HEK293 (cell line): ENCODE data around the gene ARNT2.

ENCODE experiments used
- CTCF ChIA-PET: fragments of 350-600 bp; formaldehyde crosslinking; extraction: SDS; loops from one replicate; lab custom pipeline; 2021; ENCODE audit warnings: antibody characterized with exemption; lab: Yijun Ruan, JAX
- POLR2A ChIA-PET: fragments of 300-600 bp; formaldehyde crosslinking; extraction: SDS; loops from one replicate; lab custom pipeline; 2020; ENCODE audit warnings: antibody characterized with exemption, inconsistent platforms; lab: Yijun Ruan, JAX
- H3K27ac ChIP-seq: fragments of 200-500 bp; sonication (Bioruptor generic); 2 replicates; pipeline ENCODE4 v1.5.1; 2014; ENCODE audit warnings: low read depth, low read length, control low read depth, inconsistent platforms; ENCODE audit errors: extremely low read depth
- H3K36me3 ChIP-seq, 2 experiments: fragments of 200-500 bp in 1 of 2; sonication (Bioruptor generic) in 1 of 2; 1 replicate in 1 of 2; 2 replicates in 1 of 2; pipeline ENCODE4 v1.5.1; 2014 to 2017; ENCODE audit warnings: inconsistent platforms in 2 of 2, low read length in 2 of 2; ENCODE audit not compliant: control insufficient read depth in 2 of 2, insufficient read depth in 1 of 2
- H3K4me1 ChIP-seq: fragments of 200-500 bp; sonication (Bioruptor generic); 2 replicates; pipeline ENCODE4 v1.5.1; 2014; ENCODE audit warnings: mild to moderate bottlenecking, low read length, inconsistent platforms; ENCODE audit not compliant: control insufficient read depth, insufficient read depth
- H3K4me3 ChIP-seq: 2 replicates; pipeline ENCODE4 v1.5.1; 2011; ENCODE audit warnings: low read depth, mild to moderate bottlenecking, control low read depth, low read length, moderate library complexity
- H3K9me3 ChIP-seq: fragments of 200-500 bp; sonication (Bioruptor generic); 2 replicates; pipeline ENCODE4 v1.5.1; 2014; ENCODE audit warnings: low read depth, low read length, inconsistent platforms; ENCODE audit not compliant: control insufficient read depth, insufficient read depth
- FEZF1 ChIP-seq: fragments of 450-650 bp; formaldehyde crosslinking; IDR thresholded peaks from 2 replicates; pipeline ENCODE4 v1.5.1; 2016; ENCODE audit warnings: missing biosample characterization, missing genetic modification characterization
- ZBTB1 ChIP-seq: fragments of 450-650 bp; formaldehyde crosslinking; IDR thresholded peaks from 2 replicates; pipeline ENCODE4 v1.5.1; 2016; ENCODE audit warnings: missing biosample characterization, missing genetic modification characterization
- ZBTB48 ChIP-seq: fragments of 450-650 bp; formaldehyde crosslinking; IDR thresholded peaks from 2 replicates; pipeline ENCODE4 v1.5.1; 2016; ENCODE audit warnings: missing biosample characterization, missing genetic modification characterization
- ZIC2 ChIP-seq: fragments of 450-650 bp; formaldehyde crosslinking; IDR thresholded peaks from 2 replicates; pipeline ENCODE4 v1.5.1; 2016; ENCODE audit warnings: missing biosample characterization, missing genetic modification characterization
- ZNF138 ChIP-seq: fragments of 450-650 bp; formaldehyde crosslinking; IDR thresholded peaks from 2 replicates; pipeline ENCODE4 v1.5.1; 2016; ENCODE audit warnings: missing biosample characterization, missing genetic modification characterization, borderline replicate concordance
- ZNF184 ChIP-seq: fragments of 450-650 bp; IDR thresholded peaks from 2 replicates; pipeline ENCODE4 v1.5.1; 2018; ENCODE audit warnings: missing biosample characterization, mild to moderate bottlenecking, missing genetic modification characterization
- ZNF292 ChIP-seq: fragments of 450-650 bp; formaldehyde crosslinking; IDR thresholded peaks from 2 replicates; pipeline ENCODE4 v1.5.1; 2016; ENCODE audit warnings: low read depth, missing biosample characterization, missing genetic modification characterization, borderline replicate concordance
- ZNF324 ChIP-seq: fragments of 450-650 bp; formaldehyde crosslinking; IDR thresholded peaks from 2 replicates; pipeline ENCODE4 v1.5.1; 2016; ENCODE audit warnings: missing biosample characterization, missing genetic modification characterization
- ZNF514 ChIP-seq: fragments of 450-650 bp; formaldehyde crosslinking; IDR thresholded peaks from 2 replicates; pipeline ENCODE4 v1.5.1; 2016; ENCODE audit warnings: missing biosample characterization, missing genetic modification characterization
- ZNF560 ChIP-seq: fragments of 450-650 bp; formaldehyde crosslinking; IDR thresholded peaks from 2 replicates; pipeline ENCODE4 v1.5.1; 2017; ENCODE audit warnings: missing biosample characterization, missing genetic modification characterization, borderline replicate concordance
- ZNF571 ChIP-seq: fragments of 450-650 bp; formaldehyde crosslinking; IDR thresholded peaks from 2 replicates; pipeline ENCODE4 v1.5.0; 2017; ENCODE audit warnings: missing biosample characterization, missing genetic modification characterization
- ZNF621 ChIP-seq: fragments of 450-650 bp; formaldehyde crosslinking; IDR thresholded peaks from 2 replicates; pipeline ENCODE4 v1.5.1; 2017; ENCODE audit warnings: missing biosample characterization, missing genetic modification characterization
- ZNF658 ChIP-seq: fragments of 450-650 bp; formaldehyde crosslinking; IDR thresholded peaks from 2 replicates; pipeline ENCODE4; 2016; ENCODE audit warnings: missing biosample characterization, missing genetic modification characterization
- ZSCAN16 ChIP-seq: fragments of 450-650 bp; formaldehyde crosslinking; IDR thresholded peaks from 2 replicates; pipeline ENCODE4 v1.5.1; 2016; ENCODE audit warnings: missing biosample characterization, missing genetic modification characterization
- TF ChIP-seq, protein P1 (sequence below): fragments of 450-650 bp; formaldehyde crosslinking; IDR thresholded peaks from 2 replicates; pipeline ENCODE4 v1.5.1; 2017; ENCODE audit warnings: missing biosample characterization, missing genetic modification characterization
- TF ChIP-seq, protein P2 (sequence below): fragments of 450-650 bp; formaldehyde crosslinking; IDR thresholded peaks from 2 replicates; pipeline ENCODE4 v1.5.1; 2016; ENCODE audit warnings: missing biosample characterization, missing genetic modification characterization
- TF ChIP-seq, protein P3 (sequence below): fragments of 450-650 bp; formaldehyde crosslinking; IDR thresholded peaks from 2 replicates; pipeline ENCODE4 v1.5.1; 2017; ENCODE audit warnings: missing biosample characterization, missing genetic modification characterization
- TF ChIP-seq, protein P4 (sequence below): fragments of 450-650 bp; formaldehyde crosslinking; conservative IDR thresholded peaks from 2 replicates; pipeline ENCODE4 v1.5.1; 2016; ENCODE audit warnings: low read depth, missing biosample characterization, missing genetic modification characterization

The ARNT2 gene

DNA sequence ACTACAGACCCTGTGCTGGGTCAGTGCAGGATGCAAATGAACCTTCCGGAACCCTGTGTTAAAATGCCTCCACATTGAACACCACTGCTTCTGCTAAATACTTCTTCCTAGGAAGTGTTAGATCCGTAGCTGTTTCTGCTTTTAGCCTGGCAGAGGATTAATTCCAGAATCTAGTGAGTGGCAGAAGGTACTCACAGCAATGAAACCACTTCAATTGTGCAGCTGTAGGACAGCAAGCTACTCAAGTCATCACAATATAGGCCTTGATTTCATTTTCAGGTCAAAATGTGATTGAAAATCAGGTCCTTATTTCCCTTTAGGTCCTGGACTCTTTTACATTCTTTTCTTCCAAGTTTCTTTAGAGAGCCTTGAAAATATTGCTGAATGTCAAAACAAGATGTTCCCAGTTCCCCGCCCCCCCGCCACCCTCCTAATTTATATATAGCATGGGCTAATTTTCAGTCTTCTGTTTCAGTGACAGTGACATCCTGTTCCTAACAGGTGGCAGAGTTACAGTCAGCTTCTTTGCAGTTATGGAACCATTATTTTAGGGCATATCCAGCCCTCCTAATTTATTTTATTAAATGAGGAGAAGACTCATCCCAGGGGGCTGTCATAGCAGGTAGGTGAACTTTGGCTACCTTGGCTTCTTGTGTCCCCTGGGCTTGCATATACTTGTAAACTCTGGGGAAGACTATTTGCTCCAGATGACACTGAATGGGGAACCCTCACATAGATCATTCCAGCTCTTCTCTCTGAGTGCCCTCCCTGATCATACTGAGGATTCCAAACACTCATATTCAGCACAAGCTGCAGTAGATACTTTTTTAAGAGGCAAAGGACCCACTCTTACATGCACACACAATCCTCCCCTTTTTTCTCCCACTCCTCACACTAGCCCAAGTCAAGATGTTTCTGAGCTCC is 28.0 kb upstream of the ARNT2 start (continued):
- TF ChIP-seq ZNF184 (tag by site-specific recombination) (no peak), ZNF292 (tag by site-specific recombination) (no peak), ZNF621 (tag by site-specific recombination) (no peak), ZNF514 (tag by site-specific recombination) (no peak)

DNA sequence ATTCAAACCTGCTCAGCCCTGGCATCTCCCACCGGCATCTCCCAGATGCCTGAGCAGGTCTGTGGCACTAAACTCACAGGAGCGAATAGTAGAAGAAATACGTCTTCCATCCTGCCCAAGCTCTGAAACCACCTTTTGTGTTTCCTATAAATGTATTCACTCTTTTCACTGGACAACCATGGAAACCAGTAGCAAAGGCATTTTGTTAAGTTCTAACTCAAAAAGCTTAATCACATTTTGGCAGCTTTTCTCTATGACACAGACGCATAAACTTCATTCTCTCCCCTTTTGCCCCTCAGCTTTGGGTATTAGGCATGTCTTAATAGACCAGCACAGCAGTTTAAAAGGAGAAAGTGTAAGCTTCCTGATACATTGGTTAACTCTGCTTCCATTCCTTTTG is 24.5 kb upstream of the ARNT2 start:
- ChIA-PET CTCF (interaction anchor here (0.6 to 2.4 kb wide), 3 partner anchors 12 to 777 kb away, joined by 3 to 11 read pairs (median 3); no protein-coding TSS in a partner anchor), POLR2A (interaction anchor here (0.6 kb wide), 1 partner anchor 1002 kb away, joined by 7 read pairs; no protein-coding TSS in a partner anchor)
- Histone ChIP-seq H3K9me3 (no peaks in the 10 kb centered on the region), H3K27ac (no peak overlapping the region), H3K4me3 (no peak overlapping the region), H3K4me1 (no peaks in the 10 kb centered on the region), H3K36me3 (no peaks in the 10 kb centered on the region)
- no peak for TF ChIP-seq ZNF138
- TF ChIP-seq, protein P1, sequence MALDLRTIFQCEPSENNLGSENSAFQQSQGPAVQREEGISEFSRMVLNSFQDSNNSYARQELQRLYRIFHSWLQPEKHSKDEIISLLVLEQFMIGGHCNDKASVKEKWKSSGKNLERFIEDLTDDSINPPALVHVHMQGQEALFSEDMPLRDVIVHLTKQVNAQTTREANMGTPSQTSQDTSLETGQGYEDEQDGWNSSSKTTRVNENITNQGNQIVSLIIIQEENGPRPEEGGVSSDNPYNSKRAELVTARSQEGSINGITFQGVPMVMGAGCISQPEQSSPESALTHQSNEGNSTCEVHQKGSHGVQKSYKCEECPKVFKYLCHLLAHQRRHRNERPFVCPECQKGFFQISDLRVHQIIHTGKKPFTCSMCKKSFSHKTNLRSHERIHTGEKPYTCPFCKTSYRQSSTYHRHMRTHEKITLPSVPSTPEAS (tag by site-specific recombination) = no peak

DNA sequence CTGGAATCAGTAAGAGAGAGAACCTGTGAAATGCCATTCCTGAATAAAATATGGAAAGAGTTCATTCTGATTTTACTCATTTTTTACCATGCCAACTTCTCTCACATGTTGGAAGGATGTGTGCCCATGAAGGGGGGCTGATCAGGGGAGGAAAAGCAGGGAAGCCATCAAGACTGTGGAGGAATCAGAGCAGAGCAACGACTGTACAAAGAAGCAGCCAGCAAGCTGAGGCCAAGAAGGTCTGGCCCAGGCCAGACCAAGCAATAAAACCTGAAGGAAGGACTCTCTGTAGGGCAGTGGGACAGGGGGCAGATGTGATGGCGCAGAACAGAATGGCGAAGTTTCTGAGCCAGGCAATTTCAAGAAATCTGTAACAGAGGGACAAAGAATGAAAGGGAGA is 24.0 kb upstream of the ARNT2 start:
- H3K4me3 ChIP-seq = no peak overlapping the region
- TF ChIP-seq, protein P2, sequence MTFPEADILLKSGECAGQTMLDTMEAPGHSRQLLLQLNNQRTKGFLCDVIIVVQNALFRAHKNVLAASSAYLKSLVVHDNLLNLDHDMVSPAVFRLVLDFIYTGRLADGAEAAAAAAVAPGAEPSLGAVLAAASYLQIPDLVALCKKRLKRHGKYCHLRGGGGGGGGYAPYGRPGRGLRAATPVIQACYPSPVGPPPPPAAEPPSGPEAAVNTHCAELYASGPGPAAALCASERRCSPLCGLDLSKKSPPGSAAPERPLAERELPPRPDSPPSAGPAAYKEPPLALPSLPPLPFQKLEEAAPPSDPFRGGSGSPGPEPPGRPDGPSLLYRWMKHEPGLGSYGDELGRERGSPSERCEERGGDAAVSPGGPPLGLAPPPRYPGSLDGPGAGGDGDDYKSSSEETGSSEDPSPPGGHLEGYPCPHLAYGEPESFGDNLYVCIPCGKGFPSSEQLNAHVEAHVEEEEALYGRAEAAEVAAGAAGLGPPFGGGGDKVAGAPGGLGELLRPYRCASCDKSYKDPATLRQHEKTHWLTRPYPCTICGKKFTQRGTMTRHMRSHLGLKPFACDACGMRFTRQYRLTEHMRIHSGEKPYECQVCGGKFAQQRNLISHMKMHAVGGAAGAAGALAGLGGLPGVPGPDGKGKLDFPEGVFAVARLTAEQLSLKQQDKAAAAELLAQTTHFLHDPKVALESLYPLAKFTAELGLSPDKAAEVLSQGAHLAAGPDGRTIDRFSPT (tag by site-specific recombination) = no peak
- no peak for TF ChIP-seq ZBTB1 (tag by site-specific recombination)
- no peak for TF ChIP-seq FEZF1 (tag by site-specific recombination)
- TF ChIP-seq, protein P3, sequence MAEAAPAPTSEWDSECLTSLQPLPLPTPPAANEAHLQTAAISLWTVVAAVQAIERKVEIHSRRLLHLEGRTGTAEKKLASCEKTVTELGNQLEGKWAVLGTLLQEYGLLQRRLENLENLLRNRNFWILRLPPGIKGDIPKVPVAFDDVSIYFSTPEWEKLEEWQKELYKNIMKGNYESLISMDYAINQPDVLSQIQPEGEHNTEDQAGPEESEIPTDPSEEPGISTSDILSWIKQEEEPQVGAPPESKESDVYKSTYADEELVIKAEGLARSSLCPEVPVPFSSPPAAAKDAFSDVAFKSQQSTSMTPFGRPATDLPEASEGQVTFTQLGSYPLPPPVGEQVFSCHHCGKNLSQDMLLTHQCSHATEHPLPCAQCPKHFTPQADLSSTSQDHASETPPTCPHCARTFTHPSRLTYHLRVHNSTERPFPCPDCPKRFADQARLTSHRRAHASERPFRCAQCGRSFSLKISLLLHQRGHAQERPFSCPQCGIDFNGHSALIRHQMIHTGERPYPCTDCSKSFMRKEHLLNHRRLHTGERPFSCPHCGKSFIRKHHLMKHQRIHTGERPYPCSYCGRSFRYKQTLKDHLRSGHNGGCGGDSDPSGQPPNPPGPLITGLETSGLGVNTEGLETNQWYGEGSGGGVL (tag by site-specific recombination) = no peak
- TF ChIP-seq ZSCAN16 (tag by site-specific recombination) = no peak
- no peak for TF ChIP-seq ZNF324
- no peak for TF ChIP-seq ZBTB48 (tag by site-specific recombination)
- TF ChIP-seq ZNF571 (tag by site-specific recombination) = no peak
- TF ChIP-seq ZIC2 (tag by site-specific recombination) = no peak
- TF ChIP-seq, protein P4, sequence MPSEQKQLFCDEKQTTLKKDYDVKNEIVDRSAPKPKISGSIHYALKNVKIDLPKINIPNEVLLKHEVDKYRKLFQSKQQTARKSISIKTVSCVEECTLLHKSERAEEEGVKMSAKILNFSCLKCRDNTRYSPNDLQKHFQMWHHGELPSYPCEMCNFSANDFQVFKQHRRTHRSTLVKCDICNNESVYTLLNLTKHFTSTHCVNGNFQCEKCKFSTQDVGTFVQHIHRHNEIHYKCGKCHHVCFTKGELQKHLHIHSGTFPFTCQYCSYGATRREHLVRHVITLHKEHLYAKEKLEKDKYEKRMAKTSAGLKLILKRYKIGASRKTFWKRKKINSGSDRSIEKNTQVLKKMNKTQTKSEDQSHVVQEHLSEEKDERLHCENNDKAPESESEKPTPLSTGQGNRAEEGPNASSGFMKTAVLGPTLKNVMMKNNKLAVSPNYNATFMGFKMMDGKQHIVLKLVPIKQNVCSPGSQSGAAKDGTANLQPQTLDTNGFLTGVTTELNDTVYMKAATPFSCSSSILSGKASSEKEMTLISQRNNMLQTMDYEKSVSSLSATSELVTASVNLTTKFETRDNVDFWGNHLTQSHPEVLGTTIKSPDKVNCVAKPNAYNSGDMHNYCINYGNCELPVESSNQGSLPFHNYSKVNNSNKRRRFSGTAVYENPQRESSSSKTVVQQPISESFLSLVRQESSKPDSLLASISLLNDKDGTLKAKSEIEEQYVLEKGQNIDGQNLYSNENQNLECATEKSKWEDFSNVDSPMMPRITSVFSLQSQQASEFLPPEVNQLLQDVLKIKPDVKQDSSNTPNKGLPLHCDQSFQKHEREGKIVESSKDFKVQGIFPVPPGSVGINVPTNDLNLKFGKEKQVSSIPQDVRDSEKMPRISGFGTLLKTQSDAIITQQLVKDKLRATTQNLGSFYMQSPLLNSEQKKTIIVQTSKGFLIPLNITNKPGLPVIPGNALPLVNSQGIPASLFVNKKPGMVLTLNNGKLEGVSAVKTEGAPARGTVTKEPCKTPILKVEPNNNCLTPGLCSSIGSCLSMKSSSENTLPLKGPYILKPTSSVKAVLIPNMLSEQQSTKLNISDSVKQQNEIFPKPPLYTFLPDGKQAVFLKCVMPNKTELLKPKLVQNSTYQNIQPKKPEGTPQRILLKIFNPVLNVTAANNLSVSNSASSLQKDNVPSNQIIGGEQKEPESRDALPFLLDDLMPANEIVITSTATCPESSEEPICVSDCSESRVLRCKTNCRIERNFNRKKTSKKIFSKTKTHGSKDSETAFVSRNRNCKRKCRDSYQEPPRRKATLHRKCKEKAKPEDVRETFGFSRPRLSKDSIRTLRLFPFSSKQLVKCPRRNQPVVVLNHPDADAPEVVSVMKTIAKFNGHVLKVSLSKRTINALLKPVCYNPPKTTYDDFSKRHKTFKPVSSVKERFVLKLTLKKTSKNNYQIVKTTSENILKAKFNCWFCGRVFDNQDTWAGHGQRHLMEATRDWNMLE = no peak
- no peak for TF ChIP-seq ZNF560 (tag by site-specific recombination)
- no peak for TF ChIP-seq ZNF658
- TF ChIP-seq, all 188 proteins: peak for 0
- ChIA-PET POLR2A (no interaction called here), CTCF (interaction anchor here (0.6 to 2.4 kb wide), 2 partner anchors 10 to 12 kb away, joined by 5 to 11 read pairs; no protein-coding TSS in a partner anchor)
- no peak overlapping the region for H3K27ac ChIP-seq
- no peaks in the 10 kb centered on the region for H3K36me3 ChIP-seq
- no peaks in the 10 kb centered on the region for H3K4me1 ChIP-seq
- H3K9me3 ChIP-seq = no peaks in the 10 kb centered on the region
